ENCODE results near the gene HLCS. TPM values are rescaled to one million over a fixed set of nuclear protein-coding genes. Genes with fewer than 3 reads are reported as not detected.

Gene HLCS
- total and polyA plus RNA-seq, 2 of the 4 experiments (the other 2 are of a cell fraction) = 10.6 to 21.0 TPM

DNA sequence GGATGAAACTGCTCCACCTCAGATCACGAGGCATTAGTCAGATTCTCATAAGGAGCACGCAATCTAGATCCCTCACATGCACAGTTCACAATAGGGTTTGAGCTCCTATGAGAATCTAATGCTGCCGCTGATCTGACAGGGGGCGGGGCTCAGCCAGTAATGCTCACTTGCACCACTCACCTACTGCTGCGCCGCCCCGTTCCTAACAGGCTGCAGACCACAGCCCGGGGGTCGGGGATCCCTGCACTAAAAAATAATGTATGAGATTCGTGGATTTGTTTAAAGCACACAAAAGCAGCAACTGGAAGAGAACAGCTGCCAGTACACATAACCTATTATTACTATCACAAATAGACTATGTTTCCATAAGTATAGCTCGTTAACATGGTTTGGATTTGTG lies 72.9 kb downstream of the HLCS start:
- dilution Hi-C loops (cut with HindIII; ENCODE audit: low sequenced_read_pairs, unreplicated experiment) = no loop called here
- WGBS, 2 experiments (ENCODE audit: extremely low coverage in 2 of 2, insufficient read length in 1 of 2) = 100% methylated on average over 1 of the region's 11 CpGs; no CpG with 5 or more reads in 1 of the 2 experiments
- peaks cover 0 to 5% of the 10 kb centered on the region in 2 experiments; a peak in 2 of 4 replicates for H3K79me1 ChIP-seq (ENCODE audit: low read depth in 1 of 2, low read length in 2 of 2)
- no peaks in the 10 kb centered on the region; the same call in 1 of the 2 replicates for H3K4me1 ChIP-seq (ENCODE audit: control insufficient read depth, insufficient read depth, low read length)
- no peaks in the 10 kb centered on the region for H4K20me1 ChIP-seq (ENCODE audit: insufficient read depth, low read length)
- no peak overlapping the region for H4K5ac ChIP-seq (ENCODE audit: low read depth, low read length)
- ChIA-PET POLR2A (ENCODE audit: unreplicated experiment) (no interaction called here), CTCF (no interaction called here)
- 0 out of 2 replicates have a peak, but pooled peaks cover 3% of the 10 kb centered on the region for H3K9me1 ChIP-seq (ENCODE audit: insufficient read depth, low read length)
- H3K56ac ChIP-seq (ENCODE audit: extremely low read depth, insufficient read depth, low read length) = no peak overlapping the region
- no peak overlapping the region for H3K4me3 ChIP-seq (ENCODE audit: insufficient read depth, low read depth, low read length)
- BruUV-seq (replicated peaks) = no TSS peak
- TF ChIP-seq RCOR1 (IDR thresholded peaks at IDR 0.05; ENCODE audit: insufficient replicate concordance, low read length) (no peak), FOS (IDR thresholded peaks at IDR 0.05; ENCODE audit: low read depth, low read length) (no peak)
- no peak for DNase-seq
- no peak overlapping the region for H3K14ac ChIP-seq (replicated peaks; ENCODE audit: low read depth, low read length)
- no peak overlapping the region for H3K9ac ChIP-seq (ENCODE audit: low read depth, low read length)
- H2BK15ac ChIP-seq (ENCODE audit: low read depth, low read length) = no peak overlapping the region
- H2AK9ac ChIP-seq (replicated peaks; ENCODE audit: low read depth, low read length, poor library complexity) = no peak overlapping the region
- intact Hi-C loops (cut with micrococcal nuclease) = no loop called here
- no peak overlapping the region for H2AFZ ChIP-seq (replicated peaks; ENCODE audit: low read length, poor library complexity)
- no peak overlapping the region for H4K91ac ChIP-seq (ENCODE audit: insufficient read depth, low read depth, low read length)
- H3K27ac ChIP-seq (ENCODE audit: insufficient read depth, low read length) = no peak overlapping the region
- no peaks in the 10 kb centered on the region for H3K27me3 ChIP-seq (ENCODE audit: control insufficient read depth, insufficient read depth, low read length)
- H4K8ac ChIP-seq (ENCODE audit: low read depth in 2 of 2, low read length in 2 of 2) = no peak overlapping the region
- H3K4me2 ChIP-seq (ENCODE audit: low read depth, low read length) = no peak overlapping the region
- no peaks in the 10 kb centered on the region for H3K9me3 ChIP-seq (ENCODE audit: control insufficient read depth, insufficient read depth, low read length)
- no peak overlapping the region for H2BK120ac ChIP-seq (ENCODE audit: low read depth, low read length)
- in situ Hi-C loops (cut with MboI; ENCODE audit: low sequenced_read_pairs) = no loop called here
- ATAC-seq (ENCODE audit: low read depth) = no peak
- H3K4ac ChIP-seq (ENCODE audit: low read depth, low read length) = no peak overlapping the region
- no peak overlapping the region for H2BK5ac ChIP-seq (ENCODE audit: low read depth, low read length, poor library complexity, severe bottlenecking)
- H3K23ac ChIP-seq (ENCODE audit: low read depth, low read length) = no peak overlapping the region
- H3K18ac ChIP-seq (ENCODE audit: low read depth, low read length) = no peak overlapping the region
- peaks cover 6% of the 10 kb centered on the region; the same call in 1 of the 2 replicates for H3K36me3 ChIP-seq (ENCODE audit: control insufficient read depth, insufficient read depth, low read length)
- H2BK20ac ChIP-seq (ENCODE audit: low read depth, low read length) = no peak overlapping the region
- H2AK5ac ChIP-seq (ENCODE audit: low read depth, low read length) = no peak overlapping the region

Measured in IMR-90 (cell line).